Measurements from ENCODE around the gene ANK2. TPM values are rescaled to one million over a fixed set of nuclear protein-coding genes. Genes with fewer than 3 reads are reported as not detected.

ANK2 gene
- total and polyA plus RNA-seq, 2 experiments from 2014 or later = 7.7 to 40.4 TPM

GRCh38 chr4:113043591-113043990 lies 5.9 kb upstream of the ANK2 start (continued):
- TF ChIP-seq ZNF462 (CRISPR knock-in tag; IDR thresholded peaks at IDR 0.05) = no peak
- no peak for TF ChIP-seq JUNB (IDR thresholded peaks at IDR 0.05; ENCODE audit: unreplicated experiment)
- no peak for TF ChIP-seq ZNF114 (CRISPR knock-in tag; IDR thresholded peaks at IDR 0.05)
- TF ChIP-seq EZH2 (IDR thresholded peaks at IDR 0.05; ENCODE audit: low read depth, unreplicated experiment) = no peak
- no peak for TF ChIP-seq CREB1 (CRISPR knock-in tag; IDR thresholded peaks at IDR 0.05; ENCODE audit: low read depth)
- TF ChIP-seq REST (IDR thresholded peaks at IDR 0.05; ENCODE audit: unreplicated experiment) = no peak
- TF ChIP-seq STAT1 (IDR thresholded peaks at IDR 0.05; ENCODE audit: unreplicated experiment) = no peak
- no peak for TF ChIP-seq POLR2AphosphoS5 (IDR thresholded peaks at IDR 0.05; ENCODE audit: low read depth)
- TF ChIP-seq NANOG (IDR thresholded peaks at IDR 0.05; ENCODE audit: borderline replicate concordance) = no peak
